Fibroblast of the conjunctiva (primary cell): ENCODE data around the gene KTN1.

ENCODE experiments used
- DNase-seq: peaks from one replicate; pipeline ENCODE4 v3.0.0-alpha.2; 2010; ENCODE audit warnings: low read depth

KTN1 gene

DNA sequence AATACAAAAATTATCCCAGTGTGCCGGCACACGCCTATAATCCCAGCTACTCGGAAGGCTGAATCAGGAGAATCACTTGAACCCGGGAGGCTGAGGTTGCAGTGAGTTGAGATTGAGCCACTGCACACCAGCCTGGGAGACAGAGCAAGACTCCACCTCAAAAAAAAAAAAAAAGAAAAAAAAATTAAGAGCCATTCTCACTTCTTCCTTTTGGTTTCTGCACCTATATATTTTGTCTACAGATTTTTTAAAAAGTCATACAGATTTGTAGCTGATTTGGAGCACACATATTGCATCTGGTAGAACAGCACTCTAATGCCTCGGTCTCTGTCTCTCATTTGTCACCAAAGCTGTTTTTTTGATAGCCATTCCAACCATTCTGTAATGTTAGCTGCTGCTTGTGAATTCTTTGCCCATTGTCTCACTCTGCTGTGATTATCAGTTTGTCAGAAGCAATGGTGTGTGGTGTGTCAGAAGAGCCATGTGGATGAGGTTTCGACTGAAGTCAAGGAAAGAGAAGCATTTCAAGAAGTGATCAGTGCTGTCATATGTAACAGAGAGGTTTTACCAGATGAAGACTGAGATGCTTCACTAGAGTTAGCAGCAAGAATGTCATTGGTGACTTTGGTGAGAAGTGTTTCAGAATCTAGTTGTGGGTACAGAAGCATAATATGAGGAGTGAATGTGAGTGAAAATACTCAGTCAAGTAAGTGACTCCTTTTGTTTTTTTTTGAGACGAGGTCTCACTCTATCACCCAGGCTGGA is 8.7 kb upstream of the KTN1 start:
- DNase-seq, result no peak

DNA sequence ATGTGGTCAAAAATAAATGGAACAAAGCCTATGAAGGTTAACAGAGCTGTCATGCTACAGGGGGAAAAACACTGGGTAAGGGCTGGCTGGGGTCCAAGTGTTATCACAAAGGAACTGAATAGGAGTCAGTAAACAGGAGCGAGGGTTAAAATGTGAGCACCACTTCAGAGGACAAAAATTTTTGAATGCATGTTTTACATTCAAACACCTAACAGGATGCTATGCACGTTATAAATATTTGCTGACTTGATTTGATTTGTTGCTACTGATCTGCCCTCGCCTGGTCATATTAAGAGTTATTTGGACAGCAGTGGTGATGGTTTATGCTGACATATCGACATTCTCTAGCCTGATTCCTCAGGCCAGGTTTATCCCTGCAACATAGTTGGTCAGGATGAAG is 7.4 kb upstream of the KTN1 start:
- DNase-seq, result no peak

DNA sequence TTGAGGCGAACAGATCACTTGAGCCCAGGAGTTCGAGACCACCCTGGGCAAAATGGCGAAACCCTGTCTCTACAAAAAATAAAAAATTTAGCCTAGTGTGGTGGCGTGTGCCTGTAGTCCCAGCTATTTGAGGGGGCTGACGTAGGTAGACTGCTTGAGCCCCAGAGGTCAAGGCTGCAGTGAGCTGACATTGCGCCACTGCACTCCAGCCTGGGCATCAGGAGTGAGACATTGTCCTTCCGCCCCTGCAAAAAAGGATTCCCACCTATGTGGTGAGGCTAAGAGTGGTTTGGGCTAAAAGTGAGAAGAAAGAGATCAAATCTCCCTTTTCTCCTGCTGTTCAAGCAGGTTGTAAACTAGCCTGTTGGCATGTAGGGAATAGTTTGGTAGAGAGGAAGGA is 5.0 kb upstream of the KTN1 start:
- DNase-seq, result no peak

DNA sequence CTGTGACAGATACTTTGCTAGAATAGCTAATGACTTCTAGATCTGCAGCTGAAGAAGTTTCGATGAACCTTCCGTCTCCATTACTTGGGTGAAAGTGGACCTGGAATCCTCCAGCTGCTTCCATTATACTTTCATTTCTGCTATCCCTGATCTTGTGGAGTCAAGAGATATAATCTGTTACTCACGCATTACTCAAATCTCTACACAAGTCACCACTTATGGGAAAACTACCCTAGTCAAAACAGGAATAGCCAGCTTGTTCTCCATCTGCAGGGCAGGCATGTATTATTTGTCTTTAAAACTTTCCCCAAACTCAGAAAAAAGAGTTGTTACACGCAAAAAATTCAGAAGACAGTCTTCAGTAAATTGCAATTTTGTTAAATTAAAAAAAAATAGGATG is 2.8 kb upstream of the KTN1 start:
- DNase-seq, result no peak

DNA sequence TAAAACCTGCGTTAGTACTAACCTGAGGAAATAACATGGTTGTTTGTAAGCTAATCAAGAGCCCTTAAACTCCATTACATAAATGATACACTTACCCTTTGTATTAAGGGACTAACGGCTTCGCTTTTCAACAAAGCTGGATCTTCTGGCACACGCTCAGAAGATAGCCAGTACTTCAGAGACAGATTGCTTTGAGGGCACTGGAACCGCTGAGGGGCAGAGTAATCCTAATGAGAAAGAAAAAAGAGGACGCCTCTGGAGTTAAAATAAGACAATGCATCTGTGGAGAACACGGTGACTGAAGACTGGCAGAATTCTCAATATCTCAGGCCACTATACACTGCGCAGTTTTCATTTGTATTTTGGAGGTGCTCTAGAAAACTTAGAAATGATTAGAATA is 1.5 kb upstream of the KTN1 start:
- no peak for DNase-seq

DNA sequence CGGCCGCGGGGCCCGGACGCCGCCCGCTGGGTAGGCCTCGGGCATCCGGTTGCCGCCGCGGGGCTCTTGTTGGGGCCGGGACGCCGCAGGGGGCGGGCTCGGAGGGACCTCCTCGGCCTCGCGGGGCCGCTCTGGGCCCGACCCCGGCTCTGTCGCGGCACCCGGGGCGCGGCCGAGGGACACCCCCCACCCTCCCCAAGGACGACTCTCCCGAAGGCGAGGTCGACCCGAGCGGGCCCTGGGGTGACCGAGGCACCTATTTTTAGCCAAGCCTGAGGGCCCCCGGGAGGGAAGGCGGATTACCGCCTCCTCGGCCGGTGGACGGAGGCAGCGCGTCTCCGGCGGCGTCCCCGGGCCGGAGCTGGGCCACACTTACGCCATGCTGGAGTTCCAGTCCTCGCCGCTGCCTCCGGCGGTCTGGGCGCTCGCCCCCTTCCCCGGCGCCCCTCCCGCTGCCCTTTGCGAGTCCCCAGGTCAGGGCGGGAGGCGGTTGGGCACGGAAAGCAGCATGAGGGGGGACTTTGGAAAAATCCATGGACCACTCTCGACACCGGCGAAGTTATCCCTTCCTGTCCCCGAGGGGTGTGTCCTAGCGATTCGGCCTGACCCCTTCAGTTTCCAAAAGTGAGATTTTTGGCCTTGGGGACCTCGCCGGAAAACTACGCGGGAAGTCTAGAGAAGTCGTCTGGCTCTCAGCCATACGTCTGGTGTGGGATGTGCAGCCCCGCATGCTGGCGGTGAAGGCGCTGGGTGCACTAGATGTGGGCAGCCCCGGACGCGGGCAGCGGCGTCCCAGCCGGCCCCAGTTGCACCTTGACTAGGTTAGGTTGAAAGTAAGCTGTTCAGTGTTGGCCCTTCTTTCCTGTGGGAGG is 699 bp downstream of the KTN1 start:
- no peak for DNase-seq

DNA sequence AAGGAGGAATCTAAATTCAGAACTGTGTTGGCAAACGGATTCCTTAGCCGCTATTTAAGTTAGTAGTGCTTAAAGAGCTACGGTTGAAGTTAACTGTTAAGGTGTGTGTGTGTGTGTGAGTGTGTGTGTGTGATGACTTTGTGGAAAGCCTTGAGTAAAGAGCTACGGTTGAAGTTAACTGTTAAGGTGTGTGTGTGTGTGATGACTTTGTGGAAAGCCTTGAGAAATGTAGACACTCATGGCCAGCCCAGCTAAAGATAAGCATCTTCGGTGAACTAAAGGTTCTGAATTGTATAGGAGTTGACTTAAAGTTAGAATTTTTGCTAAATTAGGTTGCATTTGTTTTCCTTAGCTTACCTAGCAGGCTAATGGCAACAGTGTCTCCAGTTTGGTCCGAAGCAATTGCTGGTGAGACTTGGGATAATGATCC is 1.4 kb downstream of the KTN1 start:
- DNase-seq, result no peak

DNA sequence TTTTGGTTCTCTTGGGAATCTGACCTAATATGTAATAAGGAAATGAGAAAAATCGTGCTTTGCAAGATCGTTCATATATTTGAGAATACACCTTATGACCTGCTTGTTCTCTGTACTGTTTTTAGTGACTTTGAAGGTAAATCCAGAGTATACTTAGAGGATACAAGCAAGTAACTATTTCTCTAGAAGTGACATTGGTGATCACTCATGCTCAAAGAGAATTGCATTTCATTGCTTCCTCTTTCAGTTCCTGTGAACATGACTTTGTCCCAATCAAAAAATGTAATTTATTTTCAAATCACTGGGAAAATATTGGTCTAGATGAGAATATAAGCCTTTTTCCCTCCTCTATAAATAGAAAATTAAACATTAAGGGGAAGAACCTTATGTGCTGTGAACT is 2.7 kb downstream of the KTN1 start:
- no peak for DNase-seq

DNA sequence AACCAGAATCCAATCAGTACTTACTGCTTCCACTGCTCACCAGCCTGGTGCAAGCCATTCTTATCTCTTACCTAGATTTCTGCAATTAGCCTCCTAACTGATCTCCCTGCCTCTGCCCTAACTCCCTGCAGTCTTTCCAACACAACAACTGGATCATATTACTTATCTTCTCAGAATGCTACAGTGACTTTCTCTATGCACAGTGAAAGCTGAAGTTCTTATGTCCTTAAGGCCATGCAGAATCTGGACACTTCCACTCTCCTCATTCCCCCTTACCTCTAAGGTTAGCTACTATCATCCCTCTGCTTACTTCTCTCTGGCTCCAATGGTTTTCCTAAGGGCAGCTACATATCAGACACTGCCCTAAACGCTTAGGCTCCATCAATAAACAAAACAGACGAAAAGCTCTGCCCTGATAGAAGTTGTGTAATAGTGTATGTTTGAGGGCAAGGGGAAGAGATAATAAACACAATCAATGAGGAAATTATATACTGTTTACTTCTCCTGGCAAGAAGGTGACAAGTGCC is 4.0 kb downstream of the KTN1 start:
- no peak for DNase-seq

DNA sequence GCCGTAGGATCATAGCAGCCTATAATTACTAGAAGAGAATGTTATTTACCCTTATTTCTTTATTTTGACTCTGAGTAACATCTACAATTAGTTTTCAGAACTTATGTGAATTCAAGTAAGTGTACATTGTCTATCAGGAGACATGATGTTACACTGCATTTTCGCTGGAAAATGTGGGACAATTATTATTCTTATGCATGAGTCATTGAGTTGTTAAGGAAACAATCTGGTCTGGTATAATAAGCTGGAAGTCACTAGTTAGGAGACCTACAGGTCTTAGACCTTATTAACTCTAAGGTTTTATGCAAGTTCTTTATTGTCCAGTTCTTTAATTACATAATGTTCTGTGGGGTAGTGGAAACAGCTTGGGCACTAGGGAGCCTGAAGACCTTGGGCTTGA is 5.8 kb downstream of the KTN1 start:
- no peak for DNase-seq

DNA sequence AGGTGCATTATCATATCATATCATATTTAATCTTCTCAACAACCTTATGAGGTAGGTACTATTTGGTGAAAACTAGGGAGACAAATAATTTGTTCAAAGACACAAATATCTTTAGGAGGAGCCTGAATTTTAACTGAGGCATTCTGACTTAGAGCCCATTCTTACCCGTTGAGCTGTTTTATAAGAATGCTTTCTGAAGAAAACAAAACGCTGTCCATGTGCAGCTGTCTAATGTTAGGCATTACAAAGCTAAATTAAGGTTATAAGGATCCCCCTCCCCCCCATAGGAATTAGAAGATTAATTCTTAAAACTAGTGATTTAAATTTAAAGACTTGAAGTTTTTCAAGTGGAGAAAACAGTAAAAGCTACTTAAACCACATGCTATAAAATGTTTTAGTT is 6.4 kb downstream of the KTN1 start:
- no peak for DNase-seq

DNA sequence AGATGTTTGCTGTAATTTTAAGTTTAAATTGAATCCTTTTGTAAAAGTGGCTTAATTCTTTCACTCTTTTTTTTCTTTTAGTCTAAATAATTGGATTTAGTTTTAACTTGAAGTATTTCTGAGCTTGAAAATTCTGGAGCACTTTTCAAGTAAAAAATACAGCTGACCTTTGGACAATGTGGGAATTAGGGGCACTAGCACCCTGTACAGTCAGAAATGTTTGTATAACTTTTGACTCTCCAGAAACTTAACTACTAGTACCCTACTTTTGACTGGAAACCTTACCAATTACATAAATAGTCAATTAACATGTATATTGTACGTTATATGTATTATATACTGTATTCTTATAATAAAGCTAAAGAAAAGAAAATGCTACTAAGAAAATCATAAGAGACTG is 7.8 kb downstream of the KTN1 start:
- no peak for DNase-seq

DNA sequence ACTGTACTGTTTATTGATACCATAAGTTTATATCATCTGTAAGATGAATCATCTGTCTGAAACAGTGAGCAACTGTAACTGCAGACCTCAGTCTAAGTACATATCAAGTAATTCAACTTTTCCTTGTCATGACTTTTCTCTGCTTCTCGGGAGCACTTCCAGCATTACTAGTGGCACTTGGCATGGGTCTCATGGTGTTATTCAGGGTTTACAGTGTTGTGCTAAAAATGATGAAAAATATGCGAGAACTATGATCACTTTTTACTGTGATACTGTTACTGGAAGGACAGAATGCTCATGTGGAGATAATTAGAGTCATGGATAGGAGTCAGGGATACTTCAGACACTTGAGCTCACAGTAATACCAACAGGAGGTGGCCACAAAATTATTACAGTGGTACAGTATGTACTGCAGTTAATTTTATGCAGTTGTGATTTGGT is 8.3 kb downstream of the KTN1 start:
- no peak for DNase-seq

DNA sequence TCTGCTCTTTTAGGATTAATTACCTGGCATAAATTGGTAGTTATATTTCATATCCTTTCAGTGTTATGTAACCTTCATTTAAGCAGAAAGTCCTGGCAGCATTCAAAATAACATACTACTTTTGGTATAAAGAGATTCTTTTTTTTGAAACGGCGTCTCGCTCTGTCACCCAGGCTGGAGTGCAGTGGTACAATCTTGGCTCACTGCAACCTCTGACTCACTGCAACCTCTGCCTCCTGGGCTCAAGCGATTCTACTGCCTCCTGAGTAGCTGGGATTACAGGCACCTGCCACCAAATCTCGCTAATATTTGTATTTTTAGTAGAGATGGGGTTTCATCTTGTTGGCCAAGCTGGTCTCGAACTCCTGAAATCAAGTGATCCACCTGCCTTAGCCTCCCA is 9.2 kb downstream of the KTN1 start:
- DNase-seq, result no peak

DNA sequence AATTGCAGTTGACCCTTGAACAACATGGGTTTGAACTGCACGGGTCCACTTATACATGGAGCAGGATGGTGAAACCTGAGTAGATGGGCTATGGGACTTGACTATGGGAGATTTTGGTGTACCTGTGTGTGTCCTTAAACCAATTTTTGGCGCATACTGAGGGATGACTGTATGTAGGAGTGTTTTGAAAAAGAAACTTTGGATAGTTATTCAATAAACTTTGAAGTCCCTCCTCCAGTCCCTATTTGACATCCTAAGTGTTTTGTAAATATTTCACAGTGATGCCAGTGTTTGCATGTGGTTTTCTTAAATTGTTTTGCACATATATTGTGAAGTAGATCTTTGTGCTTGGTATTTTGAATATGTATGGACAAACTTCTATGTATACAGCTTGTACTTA is 12.4 kb downstream of the KTN1 start:
- DNase-seq, result no peak

DNA sequence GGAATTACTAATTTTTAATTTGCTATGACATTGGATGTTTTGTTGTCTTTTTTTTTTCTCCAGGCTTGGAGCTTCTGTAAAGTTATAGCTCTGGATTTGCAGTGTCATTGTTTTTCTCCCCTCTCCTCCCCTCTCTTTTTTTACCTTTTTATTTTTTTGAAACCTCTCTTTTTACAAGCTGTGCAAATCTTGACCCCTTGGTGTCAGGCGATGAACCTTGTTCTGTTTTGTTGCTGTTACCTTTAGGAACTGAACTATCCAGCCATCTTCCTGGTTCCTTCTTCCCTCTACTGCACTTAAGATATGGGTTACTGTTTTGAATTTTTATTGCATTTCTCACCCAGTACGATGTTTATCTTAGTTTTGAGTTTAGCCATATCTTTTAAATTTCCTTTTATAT is 13.7 kb downstream of the KTN1 start:
- no peak for DNase-seq

DNA sequence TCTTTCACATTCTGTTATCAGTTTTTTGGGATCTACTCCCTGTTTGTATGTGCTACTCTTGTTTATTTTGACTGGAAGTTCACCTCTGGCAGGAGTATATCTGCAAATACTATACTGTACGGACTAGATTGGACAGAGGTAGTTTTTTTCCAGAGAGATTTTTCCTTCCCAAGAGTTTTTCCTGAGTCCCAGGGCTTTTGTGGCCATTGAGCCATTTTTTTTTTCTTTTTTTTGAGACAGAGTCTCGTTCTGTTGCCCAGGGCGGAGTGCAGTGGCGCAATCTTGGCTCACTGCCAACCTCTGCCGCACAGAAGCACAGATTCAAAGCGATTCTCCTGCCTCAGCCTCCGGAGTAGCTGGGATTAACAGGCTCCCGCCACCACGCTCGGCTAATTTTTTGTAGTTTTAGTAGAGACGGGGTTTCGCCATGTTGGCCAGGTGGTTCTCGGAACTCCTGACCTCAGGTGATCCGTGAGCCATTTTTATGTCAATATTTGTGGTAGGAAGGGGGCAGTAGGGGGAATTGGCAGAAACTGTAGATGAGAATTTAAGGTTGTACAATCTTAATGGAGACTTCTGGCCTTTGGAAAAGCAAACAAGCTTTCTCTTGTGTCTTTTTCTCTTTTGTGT is 19.4 kb downstream of the KTN1 start:
- no peak for DNase-seq

DNA sequence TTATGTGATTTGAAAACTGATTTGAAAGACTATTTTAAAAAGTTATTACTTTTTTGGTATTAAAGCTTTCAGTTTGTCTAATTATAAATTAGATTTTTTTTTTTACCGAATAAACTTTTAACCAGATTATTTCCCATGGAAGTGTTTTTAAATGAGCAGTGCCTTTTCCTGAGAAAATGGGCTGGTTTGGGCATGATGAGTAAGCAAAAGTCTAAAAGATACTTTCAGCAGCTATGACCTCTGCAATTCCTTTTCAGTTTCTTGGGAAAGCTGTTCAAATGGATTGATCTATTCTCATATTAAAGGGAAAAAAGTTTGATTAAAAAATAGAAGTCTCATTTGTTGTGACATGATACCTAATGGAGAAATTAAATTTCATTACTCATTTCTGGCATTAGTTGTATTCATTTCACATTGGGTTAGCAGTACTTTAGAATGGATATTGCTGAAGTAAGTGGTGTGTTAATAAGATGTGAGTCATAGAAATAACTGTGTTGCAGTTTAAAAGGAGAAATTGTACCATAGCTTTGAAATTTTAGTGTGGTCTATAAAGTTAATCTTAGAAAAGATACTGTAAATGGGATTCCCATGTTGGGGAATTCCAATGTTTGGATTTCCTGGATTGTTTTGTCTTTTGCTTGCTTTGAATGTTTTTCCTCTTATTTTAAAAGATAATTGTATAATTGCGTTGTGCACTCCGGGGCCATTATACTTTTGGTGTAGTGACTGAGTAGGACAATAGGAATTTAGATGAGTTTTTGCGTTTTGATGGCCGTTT is 21.0 kb downstream of the KTN1 start:
- DNase-seq, result no peak

DNA sequence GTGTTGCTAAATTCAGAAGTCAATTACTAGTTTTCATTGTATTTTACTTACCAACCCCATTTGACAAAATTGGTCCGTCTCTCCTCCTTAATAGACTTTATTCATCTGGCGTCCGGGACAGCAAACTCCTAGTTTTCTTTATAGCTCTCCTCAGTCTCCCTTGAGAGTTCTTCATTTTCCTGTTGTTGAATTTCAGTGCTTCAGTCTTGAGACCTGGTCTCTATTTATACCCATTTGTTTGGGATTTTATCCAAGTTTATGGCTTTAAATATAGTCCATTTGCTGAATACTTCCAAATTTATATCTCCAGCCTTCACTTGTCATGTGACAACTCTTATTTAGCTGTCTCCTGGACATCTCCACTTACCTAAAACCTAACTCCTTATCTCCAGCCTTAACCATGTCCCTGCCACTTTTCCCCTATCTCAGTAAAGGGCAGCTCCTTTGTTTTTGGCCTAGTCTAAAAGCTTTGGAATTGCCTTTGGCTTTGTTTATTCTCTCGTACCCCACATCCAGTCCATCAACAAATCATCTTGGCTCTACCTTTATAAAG is 23.5 kb downstream of the KTN1 start:
- DNase-seq, result no peak

DNA sequence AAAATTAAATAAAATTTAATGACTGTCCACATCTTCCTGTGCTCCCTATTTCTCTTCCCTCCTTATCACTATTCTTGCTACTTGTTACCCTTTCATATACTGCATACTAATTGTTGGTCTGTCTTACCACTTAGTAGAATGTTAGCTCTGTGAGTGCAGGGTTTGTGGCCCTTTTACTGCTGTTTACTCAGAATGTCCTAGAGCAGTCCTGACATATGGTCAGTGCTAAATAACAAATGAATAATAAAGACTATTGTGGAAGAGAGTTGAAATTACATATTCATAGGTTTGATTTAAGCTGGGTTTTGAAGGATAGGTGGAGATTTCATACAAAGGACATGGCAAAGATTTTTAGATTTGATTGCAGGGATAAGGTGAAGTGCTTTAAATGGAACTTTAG is 24.5 kb downstream of the KTN1 start:
- DNase-seq, result no peak

DNA sequence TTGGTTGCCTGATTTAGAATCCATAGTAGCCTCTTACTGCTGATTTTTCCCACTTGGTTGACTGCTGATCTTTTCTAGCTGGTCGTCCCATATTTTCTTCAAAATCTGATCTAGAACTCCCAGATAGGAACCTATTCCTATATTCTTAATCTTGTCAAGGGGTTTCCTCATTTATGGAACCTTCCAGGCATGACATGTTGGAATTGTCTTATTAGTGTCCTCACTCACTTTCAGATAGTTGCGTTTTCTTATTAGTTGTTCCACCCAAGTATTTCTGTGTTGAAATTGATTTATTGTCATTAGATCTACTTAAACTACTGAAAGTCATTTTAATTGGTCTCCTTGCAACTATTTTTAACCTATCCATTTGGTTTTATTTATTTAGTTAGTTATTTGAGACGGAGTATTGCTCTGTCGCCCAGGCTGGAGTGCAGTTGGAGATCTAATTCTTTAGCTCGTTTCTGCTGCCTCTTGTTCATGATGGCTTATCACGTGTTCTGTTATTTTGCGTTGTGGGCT is 25.0 kb downstream of the KTN1 start:
- no peak for DNase-seq
